ENCODE results near the gene PRRX2.
A peak's percentile ranks its signal among the peaks of the same experiment; 100 is the strongest.

DNA sequence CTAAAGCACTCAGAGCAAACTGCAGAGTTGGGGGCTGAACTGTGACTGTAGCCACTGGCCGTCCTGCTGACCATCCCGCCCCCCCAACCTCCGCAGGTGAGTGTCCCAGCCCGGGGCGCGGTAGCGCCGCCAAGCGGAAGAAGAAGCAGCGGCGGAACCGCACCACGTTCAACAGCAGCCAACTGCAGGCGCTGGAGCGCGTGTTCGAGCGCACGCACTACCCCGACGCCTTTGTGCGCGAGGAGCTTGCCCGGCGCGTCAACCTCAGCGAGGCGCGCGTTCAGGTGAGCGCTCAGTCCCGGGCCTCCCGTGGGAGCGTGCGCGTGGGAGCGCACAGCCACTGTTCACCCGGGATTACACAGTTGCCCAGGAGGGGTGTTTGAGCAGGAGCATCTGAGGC, 53.7 kb downstream of the PRRX2 start:
- TF ChIP-seq, protein P1, sequence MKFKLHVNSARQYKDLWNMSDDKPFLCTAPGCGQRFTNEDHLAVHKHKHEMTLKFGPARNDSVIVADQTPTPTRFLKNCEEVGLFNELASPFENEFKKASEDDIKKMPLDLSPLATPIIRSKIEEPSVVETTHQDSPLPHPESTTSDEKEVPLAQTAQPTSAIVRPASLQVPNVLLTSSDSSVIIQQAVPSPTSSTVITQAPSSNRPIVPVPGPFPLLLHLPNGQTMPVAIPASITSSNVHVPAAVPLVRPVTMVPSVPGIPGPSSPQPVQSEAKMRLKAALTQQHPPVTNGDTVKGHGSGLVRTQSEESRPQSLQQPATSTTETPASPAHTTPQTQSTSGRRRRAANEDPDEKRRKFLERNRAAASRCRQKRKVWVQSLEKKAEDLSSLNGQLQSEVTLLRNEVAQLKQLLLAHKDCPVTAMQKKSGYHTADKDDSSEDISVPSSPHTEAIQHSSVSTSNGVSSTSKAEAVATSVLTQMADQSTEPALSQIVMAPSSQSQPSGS (CRISPR knock-in tag; IDR thresholded peaks at IDR 0.05), result no peak
- TF ChIP-seq, protein P2, sequence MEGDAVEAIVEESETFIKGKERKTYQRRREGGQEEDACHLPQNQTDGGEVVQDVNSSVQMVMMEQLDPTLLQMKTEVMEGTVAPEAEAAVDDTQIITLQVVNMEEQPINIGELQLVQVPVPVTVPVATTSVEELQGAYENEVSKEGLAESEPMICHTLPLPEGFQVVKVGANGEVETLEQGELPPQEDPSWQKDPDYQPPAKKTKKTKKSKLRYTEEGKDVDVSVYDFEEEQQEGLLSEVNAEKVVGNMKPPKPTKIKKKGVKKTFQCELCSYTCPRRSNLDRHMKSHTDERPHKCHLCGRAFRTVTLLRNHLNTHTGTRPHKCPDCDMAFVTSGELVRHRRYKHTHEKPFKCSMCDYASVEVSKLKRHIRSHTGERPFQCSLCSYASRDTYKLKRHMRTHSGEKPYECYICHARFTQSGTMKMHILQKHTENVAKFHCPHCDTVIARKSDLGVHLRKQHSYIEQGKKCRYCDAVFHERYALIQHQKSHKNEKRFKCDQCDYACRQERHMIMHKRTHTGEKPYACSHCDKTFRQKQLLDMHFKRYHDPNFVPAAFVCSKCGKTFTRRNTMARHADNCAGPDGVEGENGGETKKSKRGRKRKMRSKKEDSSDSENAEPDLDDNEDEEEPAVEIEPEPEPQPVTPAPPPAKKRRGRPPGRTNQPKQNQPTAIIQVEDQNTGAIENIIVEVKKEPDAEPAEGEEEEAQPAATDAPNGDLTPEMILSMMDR (IDR thresholded peaks at IDR 0.05 in 2 of 3, conservative IDR thresholded peaks at IDR 0.05 in 1 of 3; ENCODE audit: insufficient read depth in 2 of 3, low read depth in 1 of 3, low read length in 3 of 3), result peak; percentile 22 to 64 (median 40); a peak in 5 of 6 replicates
- TF ChIP-seq EP300 (IDR thresholded peaks at IDR 0.05; ENCODE audit: low read length), result no peak
- TF ChIP-seq TAF1 (IDR thresholded peaks at IDR 0.05; ENCODE audit: control insufficient read depth, extremely low read depth, insufficient read depth, low read length, severe bottlenecking), result no peak
- TF ChIP-seq, protein P3, sequence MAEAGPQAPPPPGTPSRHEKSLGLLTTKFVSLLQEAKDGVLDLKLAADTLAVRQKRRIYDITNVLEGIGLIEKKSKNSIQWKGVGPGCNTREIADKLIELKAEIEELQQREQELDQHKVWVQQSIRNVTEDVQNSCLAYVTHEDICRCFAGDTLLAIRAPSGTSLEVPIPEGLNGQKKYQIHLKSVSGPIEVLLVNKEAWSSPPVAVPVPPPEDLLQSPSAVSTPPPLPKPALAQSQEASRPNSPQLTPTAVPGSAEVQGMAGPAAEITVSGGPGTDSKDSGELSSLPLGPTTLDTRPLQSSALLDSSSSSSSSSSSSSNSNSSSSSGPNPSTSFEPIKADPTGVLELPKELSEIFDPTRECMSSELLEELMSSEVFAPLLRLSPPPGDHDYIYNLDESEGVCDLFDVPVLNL (CRISPR knock-in tag; IDR thresholded peaks at IDR 0.05; ENCODE audit: low read depth), result no peak
- no peak for TF ChIP-seq PHF20 (IDR thresholded peaks at IDR 0.05; ENCODE audit: partially characterized antibody)
- no peak for TF ChIP-seq MYC (IDR thresholded peaks at IDR 0.05; ENCODE audit: low read depth, low read length)
- no peak for TF ChIP-seq MYC (CRISPR knock-in tag; IDR thresholded peaks at IDR 0.05; ENCODE audit: borderline replicate concordance, low read depth)

Data from K562 (cell line).